Stomach smooth muscle (tissue), 2 donors: Measurements from ENCODE around the gene CHST6.
"Not testable (repeated sequence)": the region's sequence is repeated elsewhere in the genome, so short reads cannot be mapped to it uniquely, and the experiment has no call there.

ENCODE experiments used
- H3K27ac ChIP-seq: one replicate; pipeline ENCODE4 v1.7.0; 2013; ENCODE audit warnings: mild to moderate bottlenecking, low read length, inconsistent platforms
- H3K27me3 ChIP-seq, 2 donors: one replicate each; pipeline ENCODE4 v1.7.0; 2013; ENCODE audit warnings: low read length in 2 of 2; ENCODE audit not compliant: insufficient read depth in 2 of 2, control insufficient read depth in 1 of 2
- H3K36me3 ChIP-seq, 2 donors: one replicate each; pipeline ENCODE4 v1.7.0; 2013; ENCODE audit warnings: low read length in 2 of 2; ENCODE audit not compliant: control insufficient read depth in 2 of 2, insufficient read depth in 2 of 2
- H3K4me1 ChIP-seq: one replicate; pipeline ENCODE4 v1.7.0; 2013; ENCODE audit warnings: low read length; ENCODE audit not compliant: control insufficient read depth, insufficient read depth
- H3K4me3 ChIP-seq, 2 donors: one replicate each; pipeline ENCODE4 v1.7.0; 2013; ENCODE audit warnings: low read length in 2 of 2
- H3K9ac ChIP-seq, 2 donors: one replicate each; pipeline ENCODE4 v1.7.0; 2013; ENCODE audit warnings: low read length in 2 of 2, mild to moderate bottlenecking in 1 of 2
- H3K9me3 ChIP-seq, 2 donors: one replicate each; pipeline ENCODE4 v1.7.0; 2013; ENCODE audit warnings: low read length in 2 of 2; ENCODE audit not compliant: control insufficient read depth in 2 of 2
- donor health status: healthy.
- donor health status: Pancreatic carcinoma.

The CHST6 gene

DNA sequence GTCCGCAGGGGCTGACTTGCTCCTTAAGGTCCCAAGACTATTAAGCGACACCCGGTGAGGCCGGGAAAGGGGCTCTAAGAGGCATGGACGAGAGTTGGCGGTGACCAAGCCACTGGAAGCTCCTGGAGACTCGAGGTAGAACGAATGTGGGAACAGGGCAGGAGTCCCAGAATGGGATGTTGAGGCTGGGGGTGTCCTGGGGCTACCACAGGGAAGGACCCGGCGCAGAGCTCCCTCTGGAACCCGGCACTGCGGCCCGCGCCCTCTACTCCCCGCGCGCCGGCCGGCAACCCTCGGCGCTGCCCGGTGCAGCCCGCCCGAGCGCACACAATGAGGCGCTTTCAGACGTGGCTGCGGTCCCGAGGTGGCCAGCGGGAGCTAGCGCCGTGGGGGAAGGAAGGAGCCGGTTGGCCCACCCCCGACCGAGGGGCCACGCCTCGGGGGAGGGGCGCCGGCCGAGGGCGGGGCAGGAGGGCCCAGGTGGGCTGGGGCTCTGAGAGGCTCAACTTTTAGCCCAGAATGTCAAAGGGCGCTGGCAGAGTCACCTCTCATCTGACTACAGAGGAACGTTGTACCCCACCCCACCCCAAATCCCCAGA, at the start of gene CHST6:
Gene CHST6, minus strand, starts transcription at position 366 of the 599 bp plus-strand sequence. CDS start 15,613 bp downstream, outside the sequence.
- H3K27ac ChIP-seq: no peak within 1 kb of the TSS

DNA sequence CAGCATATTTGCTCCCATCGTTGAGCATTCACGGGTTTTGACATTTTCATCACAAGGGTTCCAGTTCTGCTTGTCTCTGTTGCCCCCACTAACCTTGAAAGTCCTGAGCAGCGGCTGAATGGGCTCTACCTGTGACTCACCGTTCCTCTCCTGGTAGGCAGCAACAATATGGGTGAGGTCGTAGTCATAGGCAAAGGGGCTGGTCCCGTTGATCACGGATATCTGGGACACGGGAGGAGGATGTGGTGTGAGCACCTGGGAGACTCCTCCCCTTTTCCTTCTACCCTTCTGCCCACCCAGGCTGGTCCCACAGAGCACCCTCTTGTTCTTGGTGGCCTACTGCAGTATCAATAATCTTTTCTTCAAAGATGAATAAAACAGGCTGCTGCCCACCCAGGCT, 47.2 kb upstream of the CHST6 start:
- not testable (repeated sequence) for H3K4me3 ChIP-seq, H3K36me3 ChIP-seq, H3K9ac ChIP-seq, H3K27me3 ChIP-seq, H3K4me1 ChIP-seq, H3K9me3 ChIP-seq, H3K27ac ChIP-seq

More for the DNA sequence above, at the start of gene CHST6:
- Histone ChIP-seq H3K9me3 (no peaks in the 10 kb centered on the region), H3K4me3 (peak within 1 kb of the TSS; percentile 69 to 75), H3K4me1 (peaks cover 18% of the 10 kb centered on the region), H3K27me3 (no peaks in the 10 kb centered on the region), H3K36me3 (no peaks in the 10 kb centered on the region), H3K9ac (peak within 1 kb of the TSS; percentile 38 to 42)

GRCh38 chr16:75541236-75541635, 46.0 kb upstream of the CHST6 start:
- Histone ChIP-seq H3K36me3 (peaks cover 6 to 10% of the 10 kb centered on the region in 2 donors), H3K9ac (no peak overlapping the region), H3K4me1 (no peaks in the 10 kb centered on the region), H3K9me3 (no peaks in the 10 kb centered on the region), H3K27me3 (no peaks in the 10 kb centered on the region), H3K27ac (no peak overlapping the region), H3K4me3 (no peak overlapping the region)

DNA sequence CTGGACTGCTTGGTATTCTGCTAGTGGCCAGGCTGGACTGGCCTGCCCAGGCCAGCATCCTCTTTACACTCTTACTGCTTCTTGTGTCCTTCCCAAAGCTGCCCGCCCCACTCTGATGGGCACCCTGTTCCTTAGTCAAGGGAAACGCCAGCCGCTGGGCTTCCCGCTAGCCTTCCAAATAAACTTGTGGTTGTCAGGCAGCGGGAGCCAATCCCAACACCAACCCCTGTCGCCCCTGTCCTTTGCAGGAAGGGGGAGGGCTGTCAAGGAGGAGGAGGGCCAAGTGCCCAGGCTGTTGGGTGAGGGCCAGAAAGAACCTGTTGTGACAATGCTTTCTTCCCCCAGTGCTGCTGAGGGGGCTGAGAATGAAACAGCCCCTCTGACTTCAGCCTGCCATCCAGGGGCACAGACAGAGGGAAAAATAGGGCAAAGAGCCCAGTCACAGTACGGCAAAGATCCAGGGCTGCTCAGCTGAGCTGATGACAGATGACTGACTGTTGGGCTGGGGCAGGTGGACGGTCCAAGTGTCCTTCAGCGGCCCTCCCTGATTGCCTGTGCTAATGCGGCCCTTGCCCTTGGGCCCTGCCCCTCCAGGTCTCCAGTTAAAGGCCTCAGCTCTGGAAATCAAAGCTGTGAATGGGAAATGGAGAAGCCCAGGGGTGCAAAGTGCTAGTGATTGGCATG, 43.8 kb upstream of the CHST6 start:
- H3K27me3 ChIP-seq, H3K4me1 ChIP-seq, H3K4me3 ChIP-seq, H3K36me3 ChIP-seq, H3K27ac ChIP-seq, H3K9me3 ChIP-seq, H3K9ac ChIP-seq: not testable (repeated sequence)

DNA sequence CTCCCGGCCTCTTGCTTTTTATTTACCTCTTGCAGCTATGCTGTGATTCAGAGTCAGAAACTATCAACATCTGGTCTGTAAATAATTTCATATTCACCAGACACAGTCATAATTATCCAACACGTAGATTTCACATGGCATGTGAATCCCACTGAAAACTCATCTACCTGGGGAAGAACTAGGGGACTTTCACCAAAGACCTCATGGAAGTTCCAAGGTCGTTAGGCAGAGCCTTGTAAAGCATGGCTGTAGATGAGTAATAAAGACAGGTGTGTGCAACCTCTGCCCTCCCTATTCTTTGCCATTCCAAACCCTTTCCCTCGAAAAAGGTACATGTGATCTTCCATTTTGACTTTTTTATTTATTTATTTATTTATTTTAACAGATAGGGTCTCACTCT, 42.5 kb upstream of the CHST6 start:
- Histone ChIP-seq H3K9me3 (no peaks in the 10 kb centered on the region), H3K36me3 (no peaks in the 10 kb centered on the region), H3K9ac (no peak overlapping the region), H3K27ac (no peak overlapping the region), H3K4me3 (no peak overlapping the region), H3K4me1 (no peaks in the 10 kb centered on the region), H3K27me3 (no peaks in the 10 kb centered on the region)

- Histone ChIP-seq H3K36me3 (no peaks in the 10 kb centered on the region), H3K4me3 (no peak within 1 kb of the TSS), H3K27me3 (no peaks in the 10 kb centered on the region), H3K9ac (no peak within 1 kb of the TSS), H3K9me3 (no peaks in the 10 kb centered on the region), H3K27ac (no peak within 1 kb of the TSS), H3K4me1 (no peaks in the 10 kb centered on the region)
Measured at GRCh38 chr16:75535901-75536300, 40.7 kb upstream of the CHST6 start, which contains the start of gene CHST5. Gene CHST5, minus strand, starts transcription at chr16:75536108. Its CDS starts 5,724 bp downstream, at chr16:75530384.

DNA sequence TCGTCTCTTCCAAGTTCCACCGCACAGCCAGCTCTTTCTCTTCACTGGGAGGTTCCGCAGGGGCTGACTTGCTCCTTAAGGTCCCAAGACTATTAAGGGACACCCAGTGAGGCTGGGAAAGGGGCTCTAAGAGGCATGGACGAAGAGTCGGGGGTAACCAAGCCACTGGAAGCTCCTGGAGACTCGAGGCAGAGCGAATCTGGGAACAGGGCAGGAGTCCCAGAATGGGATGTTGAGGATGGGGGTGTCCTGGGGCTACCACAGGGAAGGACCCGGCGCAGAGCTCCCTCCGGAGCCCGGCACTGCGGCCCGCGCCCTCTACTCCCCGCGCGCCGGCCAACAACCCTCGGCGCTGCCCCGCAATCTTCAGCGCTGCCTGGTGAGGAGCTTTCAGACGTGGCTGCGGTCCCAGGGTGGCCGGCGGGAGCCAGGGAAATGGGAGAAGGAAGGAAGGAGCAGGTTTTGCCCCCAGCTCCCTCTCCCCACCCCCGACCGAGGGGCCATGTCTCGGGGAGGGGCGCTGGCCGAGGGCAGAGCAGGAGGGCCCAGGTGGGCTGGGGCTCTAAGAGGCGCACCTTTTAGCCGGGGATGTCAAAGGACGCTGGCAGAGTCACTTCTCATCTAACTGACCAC, 40.1 kb upstream of the CHST6 start:
- no peaks in the 10 kb centered on the region for H3K9me3 ChIP-seq
- no peak overlapping the region for H3K9ac ChIP-seq
- no peaks in the 10 kb centered on the region for H3K36me3 ChIP-seq
- no peak overlapping the region for H3K27ac ChIP-seq
- no peaks in the 10 kb centered on the region for H3K4me1 ChIP-seq
- no peak overlapping the region for H3K4me3 ChIP-seq
- H3K27me3 ChIP-seq: no peaks in the 10 kb centered on the region

- Histone ChIP-seq H3K27me3 (no peaks in the 10 kb centered on the region), H3K9ac (no peak overlapping the region), H3K36me3 (no peaks in the 10 kb centered on the region), H3K9me3 (no peaks in the 10 kb centered on the region), H3K27ac (no peak overlapping the region), H3K4me1 (no peaks in the 10 kb centered on the region), H3K4me3 (no peak overlapping the region)
Measured at GRCh38 chr16:75534560-75535205, 39.4 kb upstream of the CHST6 start.

- Histone ChIP-seq H3K36me3 (no peaks in the 10 kb centered on the region), H3K27ac (no peak overlapping the region), H3K27me3 (no peaks in the 10 kb centered on the region), H3K4me3 (no peak overlapping the region), H3K9me3 (no peaks in the 10 kb centered on the region), H3K9ac (no peak overlapping the region), H3K4me1 (no peaks in the 10 kb centered on the region)
Measured at GRCh38 chr16:75532791-75533190, 37.5 kb upstream of the CHST6 start.

DNA sequence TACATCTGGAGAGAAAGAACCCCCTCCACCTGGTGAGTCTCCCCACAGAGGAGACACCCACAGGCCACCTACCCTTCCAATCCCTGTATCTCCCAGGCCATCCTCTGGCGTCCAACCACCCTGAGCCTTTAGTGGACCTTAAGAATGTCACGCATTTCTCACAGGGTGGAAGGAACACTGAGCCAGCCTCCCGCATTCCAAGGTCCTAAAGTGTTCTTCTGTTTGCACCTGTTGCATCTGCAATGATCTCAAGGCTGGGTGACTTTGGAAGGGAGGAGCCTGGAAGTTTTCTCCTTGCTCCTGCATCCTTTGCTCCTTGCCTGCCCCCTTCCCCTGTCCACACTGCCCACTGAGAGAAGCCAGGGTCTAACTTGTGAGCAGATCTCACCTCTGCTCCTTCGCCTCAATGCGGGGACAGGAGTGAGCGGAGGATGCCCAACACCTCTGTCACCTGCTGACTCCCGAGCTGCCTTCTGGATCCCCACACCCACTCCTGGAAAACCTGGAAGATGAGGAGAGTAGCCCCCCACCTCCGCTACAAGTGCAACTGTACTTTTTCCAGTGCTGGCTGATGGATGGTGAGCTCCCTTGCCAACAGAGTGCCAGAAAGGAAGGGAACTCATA, 37.0 kb upstream of the CHST6 start:
- Histone ChIP-seq H3K9ac (no peak overlapping the region), H3K4me1 (no peaks in the 10 kb centered on the region), H3K27me3 (no peaks in the 10 kb centered on the region), H3K4me3 (no peak overlapping the region), H3K36me3 (no peaks in the 10 kb centered on the region), H3K27ac (no peak overlapping the region), H3K9me3 (no peaks in the 10 kb centered on the region)
